Neural progenitor cell (in vitro differentiated cells): ENCODE data around the gene CLEC3B.
"Not testable (repeated sequence)": the region's sequence is repeated elsewhere in the genome, so short reads cannot be mapped to it uniquely, and the experiment has no call there.

ENCODE experiments used
- CTCF ChIP-seq: fragments of 200-600 bp; sonication (generic); IDR thresholded peaks from 2 replicates; pipeline ENCODE4 v1.5.1; 2017; ENCODE audit warnings: antibody characterized with exemption, mild to moderate bottlenecking
- EZH2phosphoT487 ChIP-seq: fragments of 200-600 bp; sonication (generic); IDR thresholded peaks from 2 replicates; pipeline ENCODE4 v1.6.1; 2017; ENCODE audit warnings: antibody characterized with exemption

GRCh38 chr3:44986330-44986729 is 39.8 kb upstream of the CLEC3B start:
- TF ChIP-seq CTCF, EZH2phosphoT487: not testable (repeated sequence)
